GM12878 (cell line): ENCODE results near the gene FRMD3. TPM values are rescaled to one million over a fixed set of nuclear protein-coding genes. Genes with fewer than 3 reads are reported as not detected.

Experiments used
- ATAC-seq: fragments of 200-7000 bp; cut with Tn5 transposase; 3 replicates; pipeline ENCODE4 v1.9.1; 2020; ENCODE audit warnings: mild to moderate bottlenecking, moderate library complexity
- BruUV-seq: library from RNA; stranded (reverse); fragments of 400-500 nt; replicated peaks from 2 replicates; lab custom pipeline; 2021; lab: Mats Ljungman, UMichigan
- CTCF ChIA-PET: fragments of 300-600 bp; sonication (Branson Sonifier 250); formaldehyde crosslinking; extraction: SDS; loops from one replicate; lab custom pipeline; 2021; ENCODE audit warnings: inconsistent platforms; lab: Yijun Ruan, JAX
- POLR2A ChIA-PET: fragments of 350-600 bp; formaldehyde crosslinking; extraction: SDS; loops from one replicate; lab custom pipeline; 2021; ENCODE audit warnings: inconsistent platforms; lab: Charles Lee
- RAD21 ChIA-PET: fragments of 300-600 bp; sonication (Branson Sonifier 250); formaldehyde crosslinking; loops from one replicate; lab custom pipeline; 2023; ENCODE audit warnings: antibody characterized with exemption; ENCODE audit not compliant: unreplicated experiment; lab: Charles Lee
- SMC1A ChIA-PET: fragments of 300-600 bp; sonication (Branson Sonifier 250); formaldehyde crosslinking; loops from one replicate; lab custom pipeline; 2023; ENCODE audit not compliant: unreplicated experiment, uncharacterized antibody; lab: Charles Lee
- DNase-seq: peaks from one replicate; pipeline ENCODE4 v3.0.0-alpha.2; 2011; ENCODE audit warnings: low read depth, low spot score
- FAIRE-seq: peaks from 3 replicates; lab custom pipeline; 2011; peaks lifted over from hg19 to GRCh38; lab: Jason Lieb, UNC
- H2AFZ ChIP-seq: 2 replicates; pipeline ENCODE4 v1.6.0; 2011; ENCODE audit warnings: low read depth, low read length, control low read depth; ENCODE audit not compliant: control insufficient read depth
- H3K27ac ChIP-seq: 2 replicates; pipeline ENCODE4 v1.5.1; 2011; ENCODE audit warnings: control low read depth; ENCODE audit not compliant: control insufficient read depth, insufficient read depth
- H3K27me3 ChIP-seq, 2 experiments: replicated peaks in 1 of 2; 2 replicates each; pipeline versions ENCODE4 v1.6.0 to v1.6.1; 2011; ENCODE audit warnings: low read length in 1 of 2; ENCODE audit not compliant: control insufficient read depth in 2 of 2, insufficient read depth in 2 of 2
- H3K36me3 ChIP-seq, 2 experiments: 2 replicates each; pipeline ENCODE4 v1.5.1; 2011; ENCODE audit warnings: low read length in 1 of 2; ENCODE audit not compliant: control insufficient read depth in 2 of 2, insufficient read depth in 2 of 2
- H3K4me1 ChIP-seq: 2 replicates; pipeline ENCODE4 v1.6.1; 2011; ENCODE audit warnings: mild to moderate bottlenecking, low read length, moderate library complexity, mixed read lengths; ENCODE audit not compliant: control insufficient read depth, insufficient read depth
- H3K4me2 ChIP-seq: 2 replicates; pipeline ENCODE4 v1.6.0; 2011; ENCODE audit warnings: control low read depth; ENCODE audit not compliant: control insufficient read depth, insufficient read depth
- H3K4me3 ChIP-seq: fragments of 200-600 bp; sonication (generic); 2 replicates; pipeline ENCODE4 v1.5.1; 2016
- H3K79me2 ChIP-seq: 2 replicates; pipeline ENCODE4 v1.6.0; 2011; ENCODE audit warnings: low read length; ENCODE audit not compliant: control insufficient read depth, insufficient read depth
- H3K9ac ChIP-seq: 2 replicates; pipeline ENCODE4 v1.8.0; 2011; ENCODE audit warnings: low read length, control low read depth, mixed read lengths; ENCODE audit not compliant: control insufficient read depth, insufficient read depth
- H3K9me3 ChIP-seq: replicated peaks from 3 replicates; pipeline ENCODE4 v1.5.1; 2011; ENCODE audit warnings: mild to moderate bottlenecking, low read length; ENCODE audit not compliant: control insufficient read depth, insufficient read depth
- H4K20me1 ChIP-seq: 2 replicates; pipeline ENCODE4 v1.6.0; 2011; ENCODE audit not compliant: control insufficient read depth, insufficient read depth
- ATF2 ChIP-seq: IDR thresholded peaks from 2 replicates; pipeline ENCODE4 v1.6.1; 2012; ENCODE audit warnings: low read length, inconsistent platforms
- ATF3 ChIP-seq: IDR thresholded peaks from 2 replicates; pipeline ENCODE4 v1.6.1; 2011; ENCODE audit warnings: low read depth, mild to moderate bottlenecking, low read length, moderate library complexity, borderline replicate concordance; ENCODE audit errors: extremely low read depth
- CBFB ChIP-seq: IDR thresholded peaks from 2 replicates; pipeline ENCODE4 v1.6.1; 2016; ENCODE audit warnings: antibody characterized with exemption, low read depth
- SUZ12 ChIP-seq: fragments of 200-600 bp; sonication (generic); IDR thresholded peaks from one replicate; pipeline ENCODE4 v1.6.1; 2018; ENCODE audit warnings: antibody characterized with exemption, mild to moderate bottlenecking; ENCODE audit not compliant: unreplicated experiment
- YY1 ChIP-seq: IDR thresholded peaks from 2 replicates; pipeline ENCODE4 v1.6.1; 2011; ENCODE audit warnings: low read depth, mild to moderate bottlenecking, low read length
- WGBS: methylation state at CpG from one replicate; pipeline ENCODE4 v1.1.6; 2016; ENCODE audit warnings: low lambda C conversion rate; ENCODE audit not compliant: insufficient replicate concordance, insufficient coverage; ENCODE audit errors: missing lambda C conversion rate; 5-methylcytosine and 5-hydroxymethylcytosine counted together
- in situ Hi-C: fragments of 300-500 bp; cut with MboI; formaldehyde crosslinking; loops from 9 replicates; pipeline ENCODE4 v1.14.3; 2018; ENCODE audit warnings: mixed read lengths
- intact Hi-C: fragments of 100-400 bp; cut with micrococcal nuclease; formaldehyde crosslinking; loops from one replicate; pipeline ENCODE4 v1.14.2; 2022; ENCODE audit not compliant: unreplicated experiment
- polyA plus RNA-seq, 11 experiments: library from polyadenylated mRNA; depleted of rRNA in 4 of 11; unstranded in 6 of 11; stranded (reverse) in 5 of 11; fragments of >200 nt; fragmentation: Nextera tagmentation in 4 of 11; fragmentation: Illumina TruSeq in 1 of 11; extraction: Ambion mirVana in 4 of 11; extraction: Trizol in 1 of 11; gene quantifications; 1 replicate in 1 of 11; 2 replicates in 10 of 11; pipeline versions ENCODE4 v1.2.1 to v1.2.3, GENCODE V29; 2011 to 2016; ENCODE audit warnings: inconsistent platforms in 2 of 11, missing spikeins in 2 of 11, low read depth in 1 of 11
- total RNA-seq, 4 experiments: library from RNA; depleted of rRNA in 3 of 4; stranded (reverse); fragments of >200 nt in 3 of 4; fragmentation: Illumina TruSeq in 1 of 4; extraction: Trizol in 1 of 4; gene quantifications; 2 replicates each; pipeline versions ENCODE4 v1.2.1 to v1.2.3, GENCODE V29; 2013 to 2021

The FRMD3 gene
- total and polyA plus RNA-seq, 10 of the 15 experiments (the other 5 are each of a cell fraction or from before 2014, with no cell fraction given) = 0.04 to 0.68 (median 0.21) TPM; not detected in 1

- TF ChIP-seq ATF2 (no peak), SUZ12 (no peak)
Measured at GRCh38 chr9:83330207-83331196, 207.7 kb downstream of the FRMD3 start (continued).

GRCh38 chr9:83327750-83328622 is 210.2 kb downstream of the FRMD3 start:
- SMC1A ChIA-PET = interaction anchor here (1.4 to 3.0 kb wide), 2 partner anchors 11 to 216 kb away, joined by 4 to 12 read pairs; no protein-coding TSS in a partner anchor
- intact Hi-C loops = no loop called here

More at GRCh38 chr9:83327750-83328622, 210.2 kb downstream of the FRMD3 start:
- DNase-seq (no peak), FAIRE-seq (no peak), ATAC-seq (no peak)
- Histone ChIP-seq H3K4me1 (no peaks in the 10 kb centered on the region), H3K27me3 (no peaks in the 10 kb centered on the region), H2AFZ (no peak overlapping the region), H3K9me3 (no peaks in the 10 kb centered on the region), H3K9ac (no peak overlapping the region), H3K36me3 (no peaks in the 10 kb centered on the region), H3K27ac (no peak overlapping the region), H3K4me2 (no peak overlapping the region), H4K20me1 (no peaks in the 10 kb centered on the region), H3K79me2 (no peaks in the 10 kb centered on the region), H3K4me3 (no peak overlapping the region)
- WGBS = 42% methylated on average over 6 of the region's 6 CpGs
- ChIA-PET RAD21 (interaction anchor here (1.4 kb wide), 2 partner anchors 8 to 216 kb away, joined by 4 to 7 read pairs; no protein-coding TSS in a partner anchor), POLR2A (no interaction called here), CTCF (interaction anchor here (1.2 to 12.1 kb wide), 3 partner anchors 9 to 269 kb away, joined by 4 to 401 read pairs (median 21); partner anchors contain the start of gene FRMD3)
- in situ Hi-C loops = no loop called here
- no TSS peak for BruUV-seq
- no peak for TF ChIP-seq CBFB
- TF ChIP-seq ATF3 = no peak
- no peak for TF ChIP-seq YY1
